ENCODE measurements around the gene DAPK1. TPM values are rescaled to one million over a fixed set of nuclear protein-coding genes. Genes with fewer than 3 reads are reported as not detected.

Gene DAPK1
- total RNA-seq, 4 donors from 2014 or later = 5.4 to 13.4 (median 9.8) TPM

DNA sequence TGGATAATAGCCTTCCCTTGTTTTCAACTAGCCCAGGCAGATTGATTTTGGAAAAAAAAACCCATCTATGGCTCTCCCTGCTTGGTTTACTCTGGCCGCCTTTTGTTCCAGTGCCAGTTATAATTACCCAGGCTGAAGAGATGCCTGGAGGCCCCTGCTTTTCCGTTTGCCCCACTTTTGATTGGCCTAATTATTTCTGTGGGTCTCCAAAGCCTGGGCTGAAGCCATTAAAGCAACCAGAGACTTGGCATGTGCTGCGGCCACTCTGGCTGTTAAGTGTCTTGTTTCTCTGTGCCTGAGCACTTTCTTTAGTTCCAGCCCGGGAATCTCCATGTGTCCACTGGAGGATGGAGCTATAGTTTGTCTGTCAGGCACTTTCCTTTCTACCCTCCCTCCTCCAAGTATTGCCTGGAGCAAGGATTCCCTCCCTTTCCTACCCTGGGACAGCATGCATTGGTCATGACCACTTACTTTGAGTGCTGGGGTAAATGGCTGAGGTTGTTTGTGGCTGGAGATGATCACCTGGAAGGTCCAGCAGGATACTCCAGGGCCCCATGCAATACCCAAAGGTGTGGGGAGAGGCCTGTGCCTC is 123.2 kb downstream of the DAPK1 start:
- 76% methylated on average over 4 of the region's 4 CpGs for WGBS
- no peak for DNase-seq (ENCODE audit: low spot score in 2 of 2)
- no peak overlapping the region for H3K4me3 ChIP-seq
- no peaks in the 10 kb centered on the region for H3K27me3 ChIP-seq
- no peak overlapping the region for H3K27ac ChIP-seq
- H3K9me3 ChIP-seq = no peaks in the 10 kb centered on the region
- no peaks in the 10 kb centered on the region for H3K4me1 ChIP-seq
- H3K36me3 ChIP-seq = peaks cover 3% of the 10 kb centered on the region
- TF ChIP-seq EP300 (IDR thresholded peaks at IDR 0.05) (no peak), POLR2A (IDR thresholded peaks at IDR 0.05) (no peak), POLR2AphosphoS5 (IDR thresholded peaks at IDR 0.05) (no peak)
- TF ChIP-seq, protein P1, sequence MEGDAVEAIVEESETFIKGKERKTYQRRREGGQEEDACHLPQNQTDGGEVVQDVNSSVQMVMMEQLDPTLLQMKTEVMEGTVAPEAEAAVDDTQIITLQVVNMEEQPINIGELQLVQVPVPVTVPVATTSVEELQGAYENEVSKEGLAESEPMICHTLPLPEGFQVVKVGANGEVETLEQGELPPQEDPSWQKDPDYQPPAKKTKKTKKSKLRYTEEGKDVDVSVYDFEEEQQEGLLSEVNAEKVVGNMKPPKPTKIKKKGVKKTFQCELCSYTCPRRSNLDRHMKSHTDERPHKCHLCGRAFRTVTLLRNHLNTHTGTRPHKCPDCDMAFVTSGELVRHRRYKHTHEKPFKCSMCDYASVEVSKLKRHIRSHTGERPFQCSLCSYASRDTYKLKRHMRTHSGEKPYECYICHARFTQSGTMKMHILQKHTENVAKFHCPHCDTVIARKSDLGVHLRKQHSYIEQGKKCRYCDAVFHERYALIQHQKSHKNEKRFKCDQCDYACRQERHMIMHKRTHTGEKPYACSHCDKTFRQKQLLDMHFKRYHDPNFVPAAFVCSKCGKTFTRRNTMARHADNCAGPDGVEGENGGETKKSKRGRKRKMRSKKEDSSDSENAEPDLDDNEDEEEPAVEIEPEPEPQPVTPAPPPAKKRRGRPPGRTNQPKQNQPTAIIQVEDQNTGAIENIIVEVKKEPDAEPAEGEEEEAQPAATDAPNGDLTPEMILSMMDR (IDR thresholded peaks at IDR 0.05) = no peak

DNA sequence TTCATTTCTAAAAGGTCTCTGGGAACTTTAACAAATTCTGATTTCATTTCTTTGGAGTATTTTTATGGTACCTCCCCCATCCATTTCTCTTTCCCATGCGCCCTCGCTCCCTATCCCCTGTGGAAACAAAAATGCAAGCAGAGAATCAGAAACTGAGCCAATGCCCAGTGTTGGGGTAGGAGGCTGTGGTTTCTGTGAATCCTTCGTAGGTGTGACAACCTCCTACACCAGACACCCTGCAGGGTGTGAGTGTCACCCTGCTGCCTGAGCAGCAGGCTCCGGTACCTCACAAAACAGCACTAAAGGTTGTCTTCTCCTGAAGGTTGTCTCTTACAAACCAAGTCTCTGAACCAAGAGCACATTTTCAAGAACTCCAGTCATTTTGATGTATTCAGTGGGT is 124.4 kb downstream of the DAPK1 start:
- H3K4me3 ChIP-seq = no peak overlapping the region
- 86% methylated on average over 4 of the region's 4 CpGs for WGBS
- H3K36me3 ChIP-seq = peaks cover 3% of the 10 kb centered on the region
- H3K4me1 ChIP-seq = no peaks in the 10 kb centered on the region
- H3K27ac ChIP-seq = no peak overlapping the region
- no peaks in the 10 kb centered on the region for H3K27me3 ChIP-seq
- no peak for TF ChIP-seq EP300 (IDR thresholded peaks at IDR 0.05)
- TF ChIP-seq POLR2A (IDR thresholded peaks at IDR 0.05) = no peak
- no peak for TF ChIP-seq POLR2AphosphoS5 (IDR thresholded peaks at IDR 0.05)
- TF ChIP-seq, protein P1 (IDR thresholded peaks at IDR 0.05) = no peak
- no peaks in the 10 kb centered on the region for H3K9me3 ChIP-seq
- no peak for DNase-seq (ENCODE audit: low spot score in 2 of 2)

GRCh38 chr9:87622923-87623322 is 125.3 kb downstream of the DAPK1 start:
- DNase-seq (ENCODE audit: low spot score in 2 of 2) = no peak
- no peaks in the 10 kb centered on the region for H3K9me3 ChIP-seq
- TF ChIP-seq EP300 (IDR thresholded peaks at IDR 0.05) (no peak), POLR2AphosphoS5 (IDR thresholded peaks at IDR 0.05) (no peak), POLR2A (IDR thresholded peaks at IDR 0.05) (no peak)
- TF ChIP-seq, protein P1 (IDR thresholded peaks at IDR 0.05) = no peak
- H3K4me1 ChIP-seq = no peaks in the 10 kb centered on the region
- H3K27me3 ChIP-seq = no peaks in the 10 kb centered on the region
- peaks cover 3% of the 10 kb centered on the region for H3K36me3 ChIP-seq
- 77% methylated on average over 2 of the region's 2 CpGs for WGBS
- no peak overlapping the region for H3K4me3 ChIP-seq
- no peak overlapping the region for H3K27ac ChIP-seq

GRCh38 chr9:87628346-87628745 is 130.7 kb downstream of the DAPK1 start:
- H3K36me3 ChIP-seq = peaks cover 3% of the 10 kb centered on the region
- TF ChIP-seq POLR2A (IDR thresholded peaks at IDR 0.05) (no peak), EP300 (IDR thresholded peaks at IDR 0.05) (no peak), POLR2AphosphoS5 (IDR thresholded peaks at IDR 0.05) (no peak)
- TF ChIP-seq, protein P1 (IDR thresholded peaks at IDR 0.05) = no peak
- 91% methylated on average over 6 of the region's 6 CpGs for WGBS
- H3K27ac ChIP-seq = no peak overlapping the region
- no peaks in the 10 kb centered on the region for H3K27me3 ChIP-seq
- H3K9me3 ChIP-seq = no peaks in the 10 kb centered on the region
- no peak overlapping the region for H3K4me3 ChIP-seq
- H3K4me1 ChIP-seq = no peaks in the 10 kb centered on the region
- no peak for DNase-seq (ENCODE audit: low spot score in 2 of 2)

- WGBS = 78% methylated on average over 6 of the region's 6 CpGs
- Histone ChIP-seq H3K4me1 (no peaks in the 10 kb centered on the region), H3K27ac (no peak overlapping the region), H3K36me3 (peaks cover 2% of the 10 kb centered on the region), H3K9me3 (no peaks in the 10 kb centered on the region), H3K4me3 (no peak overlapping the region), H3K27me3 (no peaks in the 10 kb centered on the region)
- DNase-seq (ENCODE audit: low spot score in 2 of 2) = no peak
- no peak for TF ChIP-seq EP300 (IDR thresholded peaks at IDR 0.05)
- TF ChIP-seq POLR2A (IDR thresholded peaks at IDR 0.05) = no peak
- TF ChIP-seq, protein P1 (IDR thresholded peaks at IDR 0.05) = no peak
- TF ChIP-seq POLR2AphosphoS5 (IDR thresholded peaks at IDR 0.05) = no peak
These were observed 131.4 kb downstream of the DAPK1 start for GRCh38 chr9:87629104-87629503.

Measured in suprapubic skin (tissue), 4 donors.